ENCODE measurements around the gene ATP6V0C. TPM values are rescaled to one million over a fixed set of nuclear protein-coding genes. Genes with fewer than 3 reads are reported as not detected.
A peak's percentile ranks its signal among the peaks of the same experiment; 100 is the strongest.
"Not testable (repeated sequence)": the region's sequence is repeated elsewhere in the genome, so short reads cannot be mapped to it uniquely, and the experiment has no call there.

ATP6V0C gene
- polyA plus RNA-seq, 3 donors: 176 to 310 (median 187) TPM

- Mint-ChIP-seq H3K4me3 (peak overlapping the region; percentile 91 to 97), H3K27me3 (ENCODE audit: low read depth in 3 of 3) (peaks cover 0 to 5% (median 0%) of the 10 kb centered on the region in 3 donors), H3K9me3 (no peaks in the 10 kb centered on the region), H3K4me1 (peaks cover 47% of the 10 kb centered on the region), H3K36me3 (peaks cover 20 to 43% of the 10 kb centered on the region in 2 donors), H3K27ac (peak overlapping the region; percentile 98 to 100 (median 98))
- H3K27me3 ChIP-seq (ENCODE audit: control insufficient read depth in 2 of 2, insufficient read depth in 2 of 2, low read length in 2 of 2): no peaks in the 10 kb centered on the region
- peak overlapping the region; percentile 48 to 92 (median 88) for H3K4me3 ChIP-seq (replicated peaks in 1 of 3; ENCODE audit: low read depth in 2 of 3, low read length in 3 of 3)
- peaks cover 3% of the 10 kb centered on the region for H3K79me2 ChIP-seq (ENCODE audit: insufficient read depth, low read length)
- peak overlapping the region; percentile 95 for H3K9ac ChIP-seq (ENCODE audit: insufficient read depth, low read length, poor library complexity, severe bottlenecking)
- H3K4me1 ChIP-seq (ENCODE audit: control insufficient read depth in 1 of 2, insufficient read depth in 2 of 2, low read length in 2 of 2): peaks cover 51 to 66% of the 10 kb centered on the region in 2 donors
- under 1% methylated on average over 81 of the region's 84 CpGs for WGBS (ENCODE audit: insufficient coverage)
- peaks cover 34 to 40% of the 10 kb centered on the region in 2 donors for H3K36me3 ChIP-seq (replicated peaks in 1 of 2; ENCODE audit: control insufficient read depth in 1 of 2, insufficient read depth in 2 of 2, low read length in 2 of 2)
- peaks cover 45% of the 10 kb centered on the region for H4K20me1 ChIP-seq (ENCODE audit: insufficient read depth, low read length)
- H3K27ac ChIP-seq (ENCODE audit: low read depth in 1 of 2, low read length in 2 of 2): peak overlapping the region; percentile 99 to 100
- peak overlapping the region; percentile 61 for H2AFZ ChIP-seq (ENCODE audit: insufficient read depth, low read depth, low read length, poor library complexity, severe bottlenecking)
- no peaks in the 10 kb centered on the region for H3K9me3 ChIP-seq (replicated peaks in 1 of 2; ENCODE audit: control insufficient read depth in 1 of 2, insufficient read depth in 1 of 2, low read length in 2 of 2)
- H3K4me2 ChIP-seq (replicated peaks; ENCODE audit: extremely low read depth, low read length, poor library complexity, severe bottlenecking): peak overlapping the region; percentile 100
- TF ChIP-seq CTCF (IDR thresholded peaks at IDR 0.05): no peak
- DNase-seq: peak; percentile 97 to 99 (median 98)
- intact Hi-C loops (cut with micrococcal nuclease): loop anchor here in 1 of 2 donors (1.0 kb wide), 1 partner anchor 12 kb away; the partner anchor contains the start of gene AMDHD2
Observed at GRCh38 chr16:2531696-2532493, 18.1 kb downstream of the ATP6V0C start.

- Histone ChIP-seq H3K4me2 (replicated peaks; ENCODE audit: extremely low read depth, low read length, poor library complexity, severe bottlenecking) (peak overlapping the region; percentile 100), H3K9me3 (replicated peaks in 1 of 2; ENCODE audit: control insufficient read depth in 1 of 2, insufficient read depth in 1 of 2, low read length in 2 of 2) (no peaks in the 10 kb centered on the region), H4K20me1 (ENCODE audit: insufficient read depth, low read length) (peaks cover 38% of the 10 kb centered on the region), H3K4me3 (replicated peaks in 1 of 3; ENCODE audit: low read depth in 2 of 3, low read length in 3 of 3) (peak overlapping the region; percentile 48 to 92 (median 88)), H3K36me3 (replicated peaks in 1 of 2; ENCODE audit: control insufficient read depth in 1 of 2, insufficient read depth in 2 of 2, low read length in 2 of 2) (peaks cover 27 to 32% of the 10 kb centered on the region in 2 donors), H3K27me3 (ENCODE audit: control insufficient read depth in 2 of 2, insufficient read depth in 2 of 2, low read length in 2 of 2) (no peaks in the 10 kb centered on the region), H3K79me2 (ENCODE audit: insufficient read depth, low read length) (peaks cover 3% of the 10 kb centered on the region), H2AFZ (ENCODE audit: insufficient read depth, low read depth, low read length, poor library complexity, severe bottlenecking) (peak overlapping the region; percentile 61), H3K4me1 (ENCODE audit: control insufficient read depth in 1 of 2, insufficient read depth in 2 of 2, low read length in 2 of 2) (peaks cover 56 to 72% of the 10 kb centered on the region in 2 donors), H3K27ac (ENCODE audit: low read depth in 1 of 2, low read length in 2 of 2) (peak overlapping the region; percentile 99 to 100), H3K9ac (ENCODE audit: insufficient read depth, low read length, poor library complexity, severe bottlenecking) (peak overlapping the region; percentile 95)
- TF ChIP-seq CTCF (IDR thresholded peaks at IDR 0.05): no peak
- DNase-seq: peak; percentile 65 to 80 (median 74)
- peaks cover 0 to 5% (median 4%) of the 10 kb centered on the region in 3 donors for H3K27me3 Mint-ChIP-seq (ENCODE audit: low read depth in 3 of 3)
- H3K4me1 Mint-ChIP-seq: peaks cover 52% of the 10 kb centered on the region
- intact Hi-C loops (cut with micrococcal nuclease): loop anchor here in 1 of 2 donors (1.0 kb wide), 1 partner anchor 12 kb away; the partner anchor contains the start of gene AMDHD2
- peaks cover 16 to 38% of the 10 kb centered on the region in 2 donors for H3K36me3 Mint-ChIP-seq
- no peaks in the 10 kb centered on the region for H3K9me3 Mint-ChIP-seq
- H3K4me3 Mint-ChIP-seq: peak overlapping the region; percentile 91 to 97
- WGBS (ENCODE audit: insufficient coverage): 0% methylated on average over 23 of the region's 37 CpGs
- peak overlapping the region; percentile 98 to 100 (median 98) for H3K27ac Mint-ChIP-seq
Observed at GRCh38 chr16:2532494-2533141, 18.9 kb downstream of the ATP6V0C start.

- H3K79me2 ChIP-seq (ENCODE audit: insufficient read depth, low read length); H3K9me3 Mint-ChIP-seq; H3K27me3 ChIP-seq (ENCODE audit: control insufficient read depth in 2 of 2, insufficient read depth in 2 of 2, low read length in 2 of 2); H2AFZ ChIP-seq (ENCODE audit: insufficient read depth, low read depth, low read length, poor library complexity, severe bottlenecking); H3K27me3 Mint-ChIP-seq (ENCODE audit: low read depth in 3 of 3); intact Hi-C loops (cut with micrococcal nuclease); H3K9me3 ChIP-seq (replicated peaks in 1 of 2; ENCODE audit: control insufficient read depth in 1 of 2, insufficient read depth in 1 of 2, low read length in 2 of 2): not testable (repeated sequence)
- peaks cover 16 to 34% of the 10 kb centered on the region in 2 donors for H3K36me3 Mint-ChIP-seq
- DNase-seq: peak in 1 of 3 donors; percentile 33
- H3K4me3 ChIP-seq (replicated peaks in 1 of 3; ENCODE audit: low read depth in 2 of 3, low read length in 3 of 3): peak overlapping the region; percentile 48 to 92 (median 88)
- peaks cover 21 to 26% of the 10 kb centered on the region in 2 donors for H3K36me3 ChIP-seq (replicated peaks in 1 of 2; ENCODE audit: control insufficient read depth in 1 of 2, insufficient read depth in 2 of 2, low read length in 2 of 2)
- peak overlapping the region; percentile 95 for H3K9ac ChIP-seq (ENCODE audit: insufficient read depth, low read length, poor library complexity, severe bottlenecking)
- peak overlapping the region; percentile 91 to 97 for H3K4me3 Mint-ChIP-seq
- H3K27ac Mint-ChIP-seq: peak overlapping the region; percentile 98 to 100 (median 98)
- WGBS (ENCODE audit: insufficient coverage): 86% methylated on average over 4 of the region's 16 CpGs
- H3K4me1 Mint-ChIP-seq: peaks cover 52% of the 10 kb centered on the region
- peak overlapping the region; percentile 99 to 100 for H3K27ac ChIP-seq (ENCODE audit: low read depth in 1 of 2, low read length in 2 of 2)
- H3K4me2 ChIP-seq (replicated peaks; ENCODE audit: extremely low read depth, low read length, poor library complexity, severe bottlenecking): peak overlapping the region; percentile 100
- peaks cover 32% of the 10 kb centered on the region for H4K20me1 ChIP-seq (ENCODE audit: insufficient read depth, low read length)
- peaks cover 56 to 72% of the 10 kb centered on the region in 2 donors for H3K4me1 ChIP-seq (ENCODE audit: control insufficient read depth in 1 of 2, insufficient read depth in 2 of 2, low read length in 2 of 2)
Observed at GRCh38 chr16:2533142-2533755, 19.5 kb downstream of the ATP6V0C start.

All from CD14-positive monocyte (primary cell).